ENCODE data around the gene PTMA.
"Not testable (repeated sequence)": the region's sequence is repeated elsewhere in the genome, so short reads cannot be mapped to it uniquely, and the experiment has no call there.

PTMA gene

DNA sequence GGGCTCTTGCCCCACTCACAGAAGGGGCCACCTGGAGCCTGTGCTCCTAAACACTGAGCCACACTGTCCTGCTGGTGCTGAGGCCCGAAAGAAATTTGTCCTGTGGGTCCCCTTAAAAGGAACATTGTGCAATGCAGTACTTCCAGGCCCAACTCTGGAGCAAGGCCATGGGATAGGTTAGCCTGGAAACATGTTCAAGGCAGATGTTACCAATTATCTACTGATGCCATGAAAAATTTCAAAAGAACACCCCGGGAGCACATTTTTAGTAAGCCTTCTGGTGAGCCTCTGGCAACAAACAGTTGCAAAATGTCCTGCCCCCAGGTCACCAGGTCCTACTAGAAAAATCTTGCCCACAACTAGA is 12.3 kb upstream of the PTMA start:
- DNase-seq (ENCODE audit: low read depth): no peak

DNA sequence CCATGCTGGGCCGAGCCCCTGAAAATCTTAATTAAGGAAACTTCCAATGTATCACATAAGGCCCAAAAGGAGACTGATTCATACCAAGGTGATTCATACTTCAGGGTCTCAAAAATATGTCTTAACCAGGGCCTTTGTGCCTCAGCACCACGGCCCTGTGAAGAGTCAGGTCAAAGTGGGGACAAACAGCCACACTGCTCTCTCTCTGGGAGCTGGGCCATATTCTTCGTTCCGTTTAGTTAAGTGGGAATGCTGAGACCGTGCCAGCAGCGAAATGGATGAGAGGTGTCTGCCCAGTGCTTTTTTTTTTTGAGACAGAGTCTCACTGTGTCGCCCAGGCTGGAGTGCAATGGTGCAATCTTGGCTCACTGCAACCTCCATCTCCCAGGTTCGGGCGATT is 9.3 kb upstream of the PTMA start:
- DNase-seq (ENCODE audit: low read depth): no peak

DNA sequence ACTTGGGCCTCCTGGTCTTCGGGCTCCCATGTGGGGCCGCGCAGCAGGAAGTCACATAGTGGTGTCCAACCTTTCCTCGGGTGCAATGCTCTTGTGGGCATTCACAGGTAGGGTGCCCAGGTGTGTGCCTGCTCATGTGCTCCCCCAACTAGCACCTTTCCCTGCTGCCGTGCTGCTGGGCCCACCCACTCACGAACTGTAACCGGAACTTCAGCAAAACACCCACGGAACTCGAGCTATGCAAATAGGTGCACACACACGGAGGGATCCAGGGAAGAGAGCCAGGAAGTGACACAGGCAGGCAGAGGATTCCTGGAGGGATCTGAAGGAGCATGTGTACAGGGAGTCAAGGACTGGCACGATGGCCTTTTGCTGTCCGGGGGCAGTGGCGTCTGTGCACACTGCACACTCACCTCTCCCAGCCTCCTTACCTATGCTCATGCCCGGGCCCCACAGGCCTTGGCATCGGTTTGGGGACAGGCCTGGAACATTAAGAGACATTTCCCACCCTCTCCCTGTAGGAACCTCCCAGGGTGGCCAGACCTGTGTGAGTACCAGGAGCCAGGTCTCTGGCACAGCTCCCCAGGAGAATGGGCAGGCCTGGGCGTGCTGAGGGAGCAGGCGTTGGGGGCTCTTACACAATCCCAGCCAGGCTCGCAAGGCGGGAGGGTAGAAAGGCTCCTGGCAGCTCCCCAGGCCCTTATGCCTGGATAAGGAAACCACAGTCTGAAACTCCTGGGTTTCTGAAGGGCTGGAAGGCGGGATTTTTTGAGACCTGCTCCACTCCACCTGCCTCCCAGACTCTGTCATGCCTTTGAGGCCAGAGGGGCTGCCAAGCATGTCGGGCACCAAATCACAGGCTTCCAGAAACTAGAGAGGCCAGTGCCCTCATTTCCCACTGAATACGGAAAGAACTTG is 6.6 kb upstream of the PTMA start:
- DNase-seq (ENCODE audit: low read depth): no peak

DNA sequence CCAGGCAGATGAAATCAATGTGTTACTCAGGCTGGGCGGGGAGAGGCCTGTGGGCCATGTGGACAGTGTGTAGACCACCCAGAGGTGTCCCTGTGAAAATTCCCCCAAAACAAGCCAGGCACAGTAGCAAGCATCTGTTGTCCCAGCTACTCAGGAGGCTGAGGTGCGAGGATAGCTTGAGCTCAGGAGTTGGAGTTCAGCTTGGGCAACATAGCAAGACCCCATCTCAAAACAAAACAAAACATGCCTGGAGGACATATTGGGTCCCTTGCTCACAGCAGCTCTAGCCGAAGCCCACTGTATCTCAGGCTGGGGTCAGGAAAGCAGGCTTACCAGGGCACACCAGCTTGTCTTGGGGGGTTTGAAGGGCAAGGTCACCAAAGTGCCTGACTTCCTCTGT is 4.3 kb upstream of the PTMA start:
- no peak for DNase-seq (ENCODE audit: low read depth)

DNA sequence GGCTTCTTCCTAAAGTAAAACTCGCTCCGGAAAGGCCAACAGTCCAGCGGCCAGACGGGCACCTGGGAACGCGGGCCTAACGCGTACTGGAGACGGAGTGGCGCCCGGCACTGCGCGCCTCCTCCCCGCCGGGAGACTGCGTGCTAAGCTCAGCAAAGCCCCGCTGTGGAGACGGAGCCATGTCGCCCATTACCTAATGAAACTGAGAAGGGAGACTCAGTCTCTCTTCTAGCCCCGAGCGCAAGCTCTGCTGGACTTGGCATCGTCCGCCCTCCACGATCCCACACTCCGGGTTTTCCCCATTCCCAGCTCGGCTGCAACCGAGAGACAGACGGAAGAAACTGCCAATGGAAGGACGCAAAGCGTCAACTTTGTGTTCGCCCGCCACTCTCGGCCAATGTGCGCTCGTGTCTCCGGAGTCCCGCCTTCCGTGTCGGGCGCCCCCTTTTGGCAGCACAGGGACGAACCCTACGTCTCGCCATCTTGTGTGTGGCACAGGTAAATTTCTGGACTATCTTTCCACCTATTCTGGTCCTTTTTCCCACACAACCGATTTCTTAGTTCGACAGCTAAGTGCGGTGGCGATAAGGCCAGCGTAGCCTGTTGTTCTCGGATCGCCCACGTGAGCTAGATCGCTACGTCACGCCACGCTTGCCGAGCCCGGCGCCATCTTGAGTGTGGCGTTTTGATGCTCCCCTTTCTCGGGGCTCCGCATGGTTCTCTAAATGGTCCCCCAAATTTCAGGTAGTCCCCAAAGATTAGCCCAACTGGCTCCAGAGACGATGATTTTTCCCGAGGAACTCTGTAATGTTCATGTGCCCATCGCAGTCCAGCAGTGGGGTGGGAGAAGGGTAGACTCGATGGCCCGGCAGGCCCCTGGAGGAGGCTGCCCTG is 1.3 kb upstream of the PTMA start:
- DNase-seq (ENCODE audit: low read depth): peak; percentile 97

DNA sequence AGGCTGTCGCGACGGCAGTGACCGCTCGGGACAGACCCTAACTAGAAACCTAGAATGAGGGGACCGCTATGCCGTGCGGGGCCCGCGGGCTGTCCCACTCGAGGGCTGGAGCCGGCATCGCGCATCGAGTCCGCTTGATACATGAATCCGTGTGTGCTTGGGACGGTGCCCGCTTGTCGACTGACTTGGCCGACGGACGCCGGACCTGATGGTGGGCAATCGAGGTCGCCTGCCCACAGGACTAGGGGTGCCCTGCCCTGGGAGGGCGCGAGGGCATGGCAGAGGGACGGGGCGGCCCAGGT is 749 bp upstream of the PTMA start:
- DNase-seq (ENCODE audit: low read depth): no peak

DNA sequence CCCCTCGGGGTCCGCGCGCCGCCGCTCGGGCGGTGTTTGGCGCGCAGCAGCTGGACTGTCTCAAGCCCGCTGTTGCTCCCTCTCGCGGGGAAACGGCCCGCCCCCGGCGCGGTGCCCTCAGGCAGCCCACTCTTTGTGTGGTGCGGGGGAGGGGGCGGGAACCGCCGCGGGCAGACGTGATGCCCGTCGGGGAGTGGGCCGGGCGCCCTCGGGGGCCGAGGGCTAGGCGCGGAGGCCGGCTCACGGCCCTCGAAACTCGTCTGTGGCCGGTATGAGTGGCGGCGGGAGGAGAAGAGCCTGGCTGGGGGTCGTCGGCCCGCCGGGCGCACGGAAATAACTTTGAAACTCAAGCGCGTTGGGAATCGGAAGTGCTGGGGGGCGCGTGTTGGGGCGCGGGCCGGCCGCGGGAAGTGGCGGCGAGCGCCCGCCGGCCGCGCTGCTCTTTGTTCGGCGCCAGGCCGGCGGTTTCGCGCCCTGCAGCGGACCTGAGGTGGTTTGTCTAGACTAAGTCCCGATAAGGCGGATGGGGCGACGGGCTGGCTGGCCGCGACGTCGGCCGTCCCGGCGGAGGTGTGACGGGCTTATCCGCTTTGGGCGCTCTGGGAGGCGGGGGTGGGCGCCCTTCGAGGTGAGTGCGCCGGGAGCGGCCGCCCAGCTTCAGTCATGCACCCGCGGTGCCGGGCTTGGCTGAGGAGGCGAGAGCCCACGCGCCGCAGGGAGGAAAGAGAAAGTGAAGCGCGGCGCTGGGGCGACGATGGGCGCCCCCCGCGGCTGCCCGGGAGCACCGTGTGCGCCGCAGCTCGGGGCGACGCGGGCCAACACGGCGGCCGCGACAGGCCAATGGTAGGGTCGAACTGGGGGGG is 679 bp downstream of the PTMA start:
- peak; percentile 41 for DNase-seq (ENCODE audit: low read depth)

DNA sequence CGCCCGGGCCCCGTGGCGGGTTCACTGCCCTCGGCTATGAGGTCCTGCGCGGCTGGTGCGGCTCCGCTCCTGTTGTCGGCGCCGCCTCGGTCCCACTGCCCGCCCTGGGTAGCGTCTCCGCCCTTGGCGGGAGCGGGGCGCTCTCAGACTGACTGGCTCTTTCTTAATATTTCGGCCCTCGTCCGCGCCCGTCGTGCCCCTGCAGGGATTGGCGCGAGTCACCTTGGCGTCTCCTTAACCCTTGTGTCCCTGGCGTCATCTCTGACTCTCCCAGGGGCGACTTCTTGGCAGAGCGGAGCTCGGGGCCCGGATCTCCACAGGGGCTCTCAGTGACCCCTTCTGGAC is 1.3 kb downstream of the PTMA start:
- no peak for DNase-seq (ENCODE audit: low read depth)

DNA sequence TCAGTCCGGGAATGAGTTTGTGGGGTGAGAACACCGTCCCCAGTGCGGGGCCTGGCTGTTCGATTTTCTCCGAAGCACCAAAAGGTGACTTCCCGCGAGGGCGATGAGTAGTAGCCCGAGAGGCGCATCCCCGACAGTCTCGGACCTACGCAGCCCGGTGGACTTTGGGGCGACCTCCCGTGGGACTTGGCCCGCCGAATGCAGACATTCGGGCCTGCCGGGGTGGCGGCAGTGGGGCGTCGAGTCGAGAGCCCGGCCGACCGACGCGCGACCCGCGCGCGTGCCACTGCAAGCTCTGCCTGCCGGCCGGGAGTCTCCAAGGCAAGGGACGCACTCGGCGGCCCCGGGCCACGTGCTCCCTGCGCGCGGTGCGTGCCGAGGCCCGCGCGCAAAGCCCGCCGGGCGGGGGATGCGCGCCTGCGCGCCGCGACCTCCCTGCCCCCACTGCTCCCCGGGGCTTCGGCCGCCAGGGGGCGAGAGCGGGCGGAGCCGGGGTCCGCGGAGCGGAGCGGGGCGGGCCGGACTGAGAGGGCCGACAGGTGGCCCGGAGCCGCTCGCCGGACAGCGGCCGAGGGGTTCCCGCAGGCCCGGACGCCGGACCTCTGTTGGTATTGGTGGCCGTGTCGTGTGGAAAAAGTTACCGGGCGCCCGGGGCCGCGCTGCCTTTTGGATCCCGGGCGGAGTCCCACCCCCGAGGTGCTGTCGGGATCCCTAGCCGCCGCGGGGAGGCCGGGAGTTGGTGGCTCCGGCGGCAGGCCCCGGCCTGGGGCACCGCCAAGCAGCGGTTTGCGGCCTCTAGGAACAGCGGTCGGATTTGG is 1.9 kb downstream of the PTMA start:
- peak; percentile 77 for DNase-seq (ENCODE audit: low read depth)

DNA sequence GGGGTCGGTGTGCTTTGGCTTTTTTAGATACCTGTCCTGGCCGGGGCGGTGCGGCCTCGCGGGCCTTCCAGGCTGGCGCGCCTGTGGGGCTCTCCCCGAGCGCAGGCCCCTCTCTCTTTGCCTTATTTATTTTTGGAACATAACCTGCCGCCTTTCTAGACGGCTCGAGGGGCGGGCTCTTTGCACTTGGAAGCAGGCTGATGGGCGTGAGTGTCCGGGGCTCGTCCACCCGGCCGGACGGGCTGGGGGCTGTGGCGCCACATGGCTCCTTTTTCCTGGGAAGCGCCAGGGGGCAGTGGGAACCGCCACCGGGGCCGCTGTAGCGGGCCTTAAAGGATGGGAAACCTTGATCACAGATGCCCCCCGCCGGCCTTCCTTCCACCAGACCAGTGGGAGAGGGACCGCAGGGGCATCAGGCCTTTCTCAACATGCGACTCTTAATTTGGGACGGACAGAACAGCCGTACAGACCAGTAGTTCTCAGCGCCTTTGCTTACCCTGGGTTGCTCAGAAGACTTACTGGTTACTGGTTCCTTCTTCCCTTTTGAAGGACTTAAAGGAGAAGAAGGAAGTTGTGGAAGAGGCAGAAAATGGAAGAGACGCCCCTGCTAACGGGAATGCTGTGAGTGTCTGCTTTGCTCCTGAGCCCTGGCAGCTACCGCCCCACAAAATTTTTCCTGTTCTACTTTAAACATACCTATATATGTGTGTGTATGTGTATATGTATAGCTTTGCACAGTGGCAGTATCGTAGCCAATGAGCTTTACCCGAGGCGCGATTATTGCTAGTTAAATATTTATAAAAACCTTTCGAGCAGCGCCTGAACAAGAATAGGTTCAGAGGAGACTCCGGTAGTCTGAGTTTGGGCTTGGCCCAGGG is 2.7 kb downstream of the PTMA start:
- no peak for DNase-seq (ENCODE audit: low read depth)

DNA sequence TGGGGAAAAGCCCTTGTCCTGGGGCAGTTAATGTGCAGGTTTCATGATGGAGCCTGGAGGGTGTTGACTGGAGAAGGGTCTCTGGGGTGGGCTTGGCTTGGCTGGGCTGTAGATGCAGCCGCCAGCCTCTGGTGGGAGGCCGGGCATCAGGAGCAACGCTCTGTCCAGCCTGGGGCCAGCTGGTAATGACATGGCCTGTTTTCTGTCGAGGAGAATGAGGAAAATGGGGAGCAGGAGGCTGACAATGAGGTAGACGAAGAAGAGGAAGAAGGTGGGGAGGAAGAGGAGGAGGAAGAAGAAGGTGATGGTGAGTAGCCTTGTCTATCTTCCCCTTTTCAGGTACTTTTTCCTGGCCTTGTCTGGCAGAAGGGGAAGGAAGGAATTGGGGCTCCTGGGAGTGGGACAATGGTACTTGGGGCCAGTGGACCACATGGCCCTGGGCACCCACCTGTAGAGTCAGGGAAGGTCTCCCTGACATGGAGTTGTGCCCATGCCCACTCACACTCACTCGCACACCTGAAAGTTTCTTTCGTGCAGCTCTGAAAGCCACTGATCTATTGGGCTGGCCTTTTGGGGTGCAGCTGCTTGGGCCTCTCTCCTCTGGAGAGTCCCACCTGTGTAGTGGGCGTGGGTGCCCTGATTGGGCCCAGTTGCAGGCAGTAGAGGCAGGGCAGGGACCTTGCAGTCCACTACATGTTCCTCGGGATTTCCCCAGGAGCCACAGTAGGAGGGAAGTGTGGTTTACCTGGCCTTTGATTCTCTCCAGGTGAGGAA is 3.5 kb downstream of the PTMA start:
- no peak for DNase-seq (ENCODE audit: low read depth)

DNA sequence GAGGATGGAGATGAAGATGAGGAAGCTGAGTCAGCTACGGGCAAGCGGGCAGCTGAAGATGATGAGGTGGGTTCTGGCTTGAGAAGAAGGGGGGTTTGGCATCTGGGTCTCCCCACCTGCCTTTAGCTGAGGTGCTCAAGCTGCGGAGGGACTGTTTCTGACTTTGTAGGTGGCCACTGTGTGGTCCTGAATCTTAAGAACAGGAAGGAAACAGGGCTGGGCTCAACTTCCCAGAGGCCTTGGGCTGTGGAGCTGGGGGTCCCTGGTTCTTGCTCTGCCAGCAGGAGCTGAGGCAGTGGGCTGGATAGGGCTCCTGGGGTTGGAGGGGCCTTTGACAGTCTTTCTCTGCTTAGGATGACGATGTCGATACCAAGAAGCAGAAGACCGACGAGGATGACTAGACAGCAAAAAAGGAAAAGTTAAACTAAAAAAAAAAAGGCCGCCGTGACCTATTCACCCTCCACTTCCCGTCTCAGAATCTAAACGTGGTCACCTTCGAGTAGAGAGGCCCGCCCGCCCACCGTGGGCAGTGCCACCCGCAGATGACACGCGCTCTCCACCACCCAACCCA is 4.2 kb downstream of the PTMA start:
- DNase-seq (ENCODE audit: low read depth): peak; percentile 37

DNA sequence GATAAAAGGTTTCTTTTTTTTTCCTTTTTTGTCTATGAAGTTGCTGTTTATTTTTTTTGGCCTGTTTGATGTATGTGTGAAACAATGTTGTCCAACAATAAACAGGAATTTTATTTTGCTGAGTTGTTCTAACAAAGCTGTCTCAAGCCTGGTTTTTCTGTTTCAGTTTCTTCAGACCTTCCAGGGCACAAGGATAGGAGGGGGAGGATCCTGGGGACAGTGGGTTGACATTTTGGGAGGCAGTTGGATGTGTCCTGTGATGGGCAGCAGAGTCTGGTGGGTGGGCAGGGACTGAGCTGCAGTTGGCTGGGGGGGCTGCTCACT is 5.0 kb downstream of the PTMA start:
- DNase-seq (ENCODE audit: low read depth): not testable (repeated sequence)

DNA sequence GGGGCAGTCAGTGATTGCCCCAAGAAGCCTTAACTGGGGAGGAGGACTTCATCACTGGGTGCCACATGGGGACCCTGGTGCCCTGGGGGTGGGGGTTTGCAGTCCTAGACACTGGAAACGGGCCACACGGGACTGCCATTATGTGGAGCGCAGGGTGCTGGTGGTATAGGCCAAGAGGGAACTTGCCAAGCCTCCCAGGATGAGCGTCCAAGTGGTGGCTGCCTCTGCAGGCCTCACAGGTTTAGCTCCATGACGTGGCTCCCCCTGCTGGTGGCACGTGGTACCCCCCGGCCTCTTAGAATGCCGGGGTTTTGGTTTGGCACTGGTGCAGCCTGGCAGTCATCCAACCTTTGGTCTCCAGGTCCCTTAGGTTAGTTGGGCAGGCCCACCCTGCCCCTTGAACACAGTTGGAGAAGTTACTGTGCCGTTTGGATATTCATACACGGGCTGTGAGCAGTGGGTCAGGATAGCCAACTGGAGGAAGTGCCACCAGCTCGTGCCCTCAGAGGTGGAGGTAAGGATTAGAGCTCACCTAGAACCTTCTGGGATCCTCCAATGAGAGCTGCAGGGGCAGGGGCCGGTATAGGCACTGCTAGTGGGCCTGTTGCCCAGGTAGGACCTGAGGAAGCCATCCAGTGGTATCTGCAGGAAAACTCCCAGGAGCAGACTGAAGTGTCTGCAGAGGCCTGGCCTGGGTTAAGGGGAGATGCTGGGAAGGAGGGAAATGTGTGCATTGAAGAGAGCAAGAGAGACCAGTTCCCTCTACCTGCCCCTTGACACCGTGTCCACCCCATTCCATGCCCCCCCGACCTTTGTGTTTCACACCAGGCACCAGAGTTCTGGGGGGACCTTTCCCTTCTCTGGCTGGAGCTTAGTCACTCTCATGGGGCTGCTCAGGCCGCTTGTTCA is 5.7 kb downstream of the PTMA start:
- peak; percentile 88 for DNase-seq (ENCODE audit: low read depth)

DNA sequence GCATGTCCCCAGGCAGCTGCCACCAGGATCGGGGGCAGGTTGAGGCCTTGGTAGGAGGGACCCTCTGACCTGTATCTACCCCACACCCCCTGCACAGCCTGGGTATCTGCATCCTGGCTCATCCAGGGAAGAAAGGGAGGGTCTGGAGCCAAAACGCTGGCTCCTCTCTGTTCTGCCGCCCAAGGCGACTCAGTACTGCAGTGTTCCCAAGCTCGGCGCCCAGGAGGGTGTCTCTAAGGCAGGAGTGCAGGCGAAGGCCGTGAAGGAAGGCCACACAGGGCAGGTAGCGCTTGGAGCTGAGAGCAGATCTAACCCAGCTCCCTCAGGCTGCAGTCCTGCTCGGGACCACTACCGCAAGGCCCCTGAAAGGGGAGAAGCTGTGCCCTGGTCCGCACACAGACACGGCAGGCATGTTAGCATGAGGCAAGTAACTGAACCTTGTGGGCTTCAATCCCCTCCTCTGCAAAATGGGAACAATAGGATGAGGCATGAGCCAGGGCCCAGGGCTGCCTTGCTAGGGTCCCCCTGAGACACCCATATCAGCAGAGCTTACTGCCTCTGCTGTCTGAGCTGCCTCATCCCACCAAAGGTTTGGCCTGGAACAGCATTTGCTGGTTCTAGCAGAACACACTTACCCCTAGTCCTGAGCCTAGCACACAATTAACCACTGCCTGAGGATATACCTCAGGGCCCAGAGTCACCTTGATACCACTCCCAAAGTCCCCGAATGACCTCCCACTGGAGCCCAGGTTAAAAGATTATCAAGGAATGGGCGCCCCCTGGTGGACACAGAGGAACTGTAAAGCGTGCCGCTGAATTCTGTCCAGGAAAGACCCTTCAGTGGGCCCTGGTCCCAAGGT is 6.5 kb downstream of the PTMA start:
- peak; percentile 76 for DNase-seq (ENCODE audit: low read depth)

DNA sequence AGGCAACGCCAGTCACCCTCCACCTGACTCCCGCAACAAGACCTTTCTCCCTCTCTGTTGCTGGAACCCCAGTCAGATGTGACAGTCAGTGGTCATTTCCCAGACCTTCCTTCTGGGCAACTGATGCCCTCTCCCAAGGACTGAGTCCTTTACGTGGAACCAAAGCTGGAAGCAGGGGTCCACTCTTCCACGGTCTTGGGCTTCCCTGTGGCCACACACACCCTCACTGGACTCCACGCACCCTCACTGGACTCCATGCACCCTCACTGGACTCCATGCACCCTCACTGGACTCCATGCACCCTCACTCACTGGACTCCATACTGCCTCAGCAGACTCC is 7.1 kb downstream of the PTMA start:
- no peak for DNase-seq (ENCODE audit: low read depth)

DNA sequence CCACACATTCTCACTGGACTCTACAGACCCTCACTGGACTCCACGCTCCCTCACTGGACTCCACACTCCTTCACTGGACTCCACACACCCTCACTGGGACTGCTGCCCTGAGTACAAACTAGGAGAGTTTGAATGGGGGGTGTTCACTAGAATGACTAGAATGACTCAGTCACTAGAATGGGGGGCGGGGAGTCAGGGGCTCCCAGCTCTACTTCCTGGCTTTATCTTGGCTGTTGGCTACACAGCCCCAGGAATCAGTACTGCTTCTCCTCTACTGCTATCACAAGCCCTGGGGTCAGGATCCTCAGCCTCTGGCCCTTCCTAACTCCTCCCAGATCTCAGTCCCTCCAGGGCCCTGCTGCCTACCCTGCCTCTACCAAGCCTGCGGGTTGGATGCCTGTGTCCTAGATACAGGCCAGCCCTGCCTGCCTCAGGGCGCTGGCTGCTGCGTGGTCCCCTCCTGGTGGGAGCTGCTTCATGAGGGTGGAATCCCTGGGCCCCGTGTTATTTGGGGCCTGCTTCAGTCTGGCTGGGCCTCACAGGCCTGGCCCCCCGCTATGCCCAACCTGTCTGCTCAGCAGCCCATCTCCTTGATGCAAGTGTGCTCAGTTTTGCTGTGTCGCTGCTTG is 7.8 kb downstream of the PTMA start:
- DNase-seq (ENCODE audit: low read depth): no peak

Data from activated gamma-delta T cell treated with anti-CD3 and anti-CD28 coated beads, Interleukin-2, amount 50 U/mL, for 16 hours (primary cell).